Activated naive CD8-positive, alpha-beta T cell treated with anti-CD3 and anti-CD28 coated beads, Interleukin-2, amount 50 U/mL, for 24 hours (primary cell): ENCODE measurements around the gene BDKRB2.

ENCODE experiments used
- ATAC-seq: fragments of 150-1000 bp; cut with Tn5 transposase; one replicate; pipeline ENCODE4 v1.10.0; 2021
- DNase-seq: peaks from one replicate; pipeline ENCODE4 v3.0.0; 2021
- H3K27ac Mint-ChIP-seq: one replicate; pipeline ENCODE4 v1.8.0; 2021; ENCODE audit warnings: mild to moderate bottlenecking, mixed read lengths
- H3K27me3 Mint-ChIP-seq: one replicate; pipeline ENCODE4 v1.8.0; 2021; ENCODE audit warnings: mixed read lengths
- H3K36me3 Mint-ChIP-seq: one replicate; pipeline ENCODE4 v1.8.0; 2021; ENCODE audit warnings: low read depth, mixed read lengths
- H3K4me1 Mint-ChIP-seq: one replicate; pipeline ENCODE4 v1.8.0; 2021; ENCODE audit warnings: mixed read lengths
- H3K4me3 Mint-ChIP-seq: one replicate; pipeline ENCODE4 v1.8.0; 2021; ENCODE audit warnings: mild to moderate bottlenecking, moderate library complexity, mixed read lengths
- H3K9me3 Mint-ChIP-seq: one replicate; pipeline ENCODE4 v1.8.0; 2021; ENCODE audit warnings: mixed read lengths

The BDKRB2 gene

GRCh38 chr14:96167224-96168148, 37.2 kb upstream of the BDKRB2 start:
- Mint-ChIP-seq H3K27ac (no peak overlapping the region), H3K4me3 (no peak overlapping the region), H3K4me1 (no peaks in the 10 kb centered on the region), H3K9me3 (no peaks in the 10 kb centered on the region), H3K27me3 (peaks cover 6% of the 10 kb centered on the region), H3K36me3 (no peaks in the 10 kb centered on the region)
- no peak for DNase-seq
- ATAC-seq = no peak

- H3K36me3 Mint-ChIP-seq = no peaks in the 10 kb centered on the region
- H3K4me1 Mint-ChIP-seq = no peaks in the 10 kb centered on the region
- DNase-seq (no peak), ATAC-seq (no peak)
- peaks cover 6% of the 10 kb centered on the region for H3K27me3 Mint-ChIP-seq
- H3K4me3 Mint-ChIP-seq = no peak overlapping the region
- no peaks in the 10 kb centered on the region for H3K9me3 Mint-ChIP-seq
- no peak overlapping the region for H3K27ac Mint-ChIP-seq
Measured at GRCh38 chr14:96168581-96168980, 36.1 kb upstream of the BDKRB2 start.

GRCh38 chr14:96170961-96171592, 33.6 kb upstream of the BDKRB2 start:
- H3K4me3 Mint-ChIP-seq = no peak overlapping the region
- H3K27ac Mint-ChIP-seq = no peak overlapping the region
- H3K27me3 Mint-ChIP-seq = peaks cover 12% of the 10 kb centered on the region
- ATAC-seq (no peak), DNase-seq (no peak)
- no peaks in the 10 kb centered on the region for H3K4me1 Mint-ChIP-seq
- no peaks in the 10 kb centered on the region for H3K36me3 Mint-ChIP-seq
- no peaks in the 10 kb centered on the region for H3K9me3 Mint-ChIP-seq

DNA sequence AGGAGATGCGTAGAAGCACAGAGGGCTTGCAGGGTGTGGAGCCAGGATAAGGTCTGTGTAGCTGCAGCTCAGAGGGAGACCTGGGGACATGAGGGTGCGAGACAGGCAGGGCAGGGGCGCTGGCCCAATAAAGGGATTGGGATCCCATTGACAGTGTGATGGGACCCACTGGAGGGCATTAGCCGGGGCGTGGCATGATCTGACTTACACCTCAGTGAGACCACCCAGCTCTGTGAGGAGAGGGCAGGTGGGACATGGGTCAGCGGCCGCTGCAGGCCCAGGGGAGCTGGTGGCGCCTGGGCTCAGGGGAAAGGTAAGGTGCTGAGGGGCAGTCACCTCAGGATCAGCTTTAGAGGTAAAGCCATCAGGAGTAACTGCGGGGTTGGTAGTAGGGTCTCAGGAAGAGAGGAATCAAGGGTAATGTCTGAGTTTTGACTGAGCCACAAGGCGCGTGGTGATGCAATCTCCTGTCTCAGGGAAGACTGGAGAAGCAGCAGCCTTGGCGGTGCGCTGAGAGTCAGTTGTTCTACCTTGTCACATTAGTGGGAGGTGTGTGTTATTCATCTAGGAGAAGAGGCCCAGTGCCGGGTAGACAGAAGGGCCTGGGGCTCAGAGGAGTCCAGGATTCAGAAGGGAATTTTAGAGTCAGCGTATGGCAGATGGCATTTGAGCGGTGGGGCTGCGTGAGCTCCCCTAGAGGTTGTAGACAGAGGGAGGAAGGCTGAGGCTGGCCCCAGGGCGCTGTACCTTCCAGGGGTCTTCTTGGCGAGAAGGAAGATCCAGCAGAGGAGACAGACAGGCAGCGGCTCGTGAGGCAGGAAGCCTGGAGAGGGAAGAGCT, 30.8 kb upstream of the BDKRB2 start:
- DNase-seq (no peak), ATAC-seq (no peak)
- no peak overlapping the region for H3K4me3 Mint-ChIP-seq
- peaks cover 13% of the 10 kb centered on the region for H3K27me3 Mint-ChIP-seq
- H3K36me3 Mint-ChIP-seq = no peaks in the 10 kb centered on the region
- no peak overlapping the region for H3K27ac Mint-ChIP-seq
- no peaks in the 10 kb centered on the region for H3K9me3 Mint-ChIP-seq
- peaks cover 6% of the 10 kb centered on the region for H3K4me1 Mint-ChIP-seq

GRCh38 chr14:96176275-96176674, 28.4 kb upstream of the BDKRB2 start:
- no peak for ATAC-seq
- no peaks in the 10 kb centered on the region for H3K9me3 Mint-ChIP-seq
- H3K27me3 Mint-ChIP-seq = peaks cover 9% of the 10 kb centered on the region
- H3K36me3 Mint-ChIP-seq = no peaks in the 10 kb centered on the region
- H3K4me3 Mint-ChIP-seq = no peak overlapping the region
- DNase-seq = no peak
- H3K4me1 Mint-ChIP-seq = peaks cover 6% of the 10 kb centered on the region
- H3K27ac Mint-ChIP-seq = no peak overlapping the region

- Mint-ChIP-seq H3K4me3 (no peak overlapping the region), H3K36me3 (no peaks in the 10 kb centered on the region), H3K9me3 (no peaks in the 10 kb centered on the region), H3K27me3 (peaks cover 9% of the 10 kb centered on the region), H3K4me1 (peaks cover 6% of the 10 kb centered on the region), H3K27ac (no peak overlapping the region)
- ATAC-seq (no peak), DNase-seq (no peak)
Measured at GRCh38 chr14:96176811-96177211, 27.8 kb upstream of the BDKRB2 start.

GRCh38 chr14:96177766-96178375, 26.8 kb upstream of the BDKRB2 start:
- ATAC-seq (no peak), DNase-seq (peak; percentile 6)

DNA sequence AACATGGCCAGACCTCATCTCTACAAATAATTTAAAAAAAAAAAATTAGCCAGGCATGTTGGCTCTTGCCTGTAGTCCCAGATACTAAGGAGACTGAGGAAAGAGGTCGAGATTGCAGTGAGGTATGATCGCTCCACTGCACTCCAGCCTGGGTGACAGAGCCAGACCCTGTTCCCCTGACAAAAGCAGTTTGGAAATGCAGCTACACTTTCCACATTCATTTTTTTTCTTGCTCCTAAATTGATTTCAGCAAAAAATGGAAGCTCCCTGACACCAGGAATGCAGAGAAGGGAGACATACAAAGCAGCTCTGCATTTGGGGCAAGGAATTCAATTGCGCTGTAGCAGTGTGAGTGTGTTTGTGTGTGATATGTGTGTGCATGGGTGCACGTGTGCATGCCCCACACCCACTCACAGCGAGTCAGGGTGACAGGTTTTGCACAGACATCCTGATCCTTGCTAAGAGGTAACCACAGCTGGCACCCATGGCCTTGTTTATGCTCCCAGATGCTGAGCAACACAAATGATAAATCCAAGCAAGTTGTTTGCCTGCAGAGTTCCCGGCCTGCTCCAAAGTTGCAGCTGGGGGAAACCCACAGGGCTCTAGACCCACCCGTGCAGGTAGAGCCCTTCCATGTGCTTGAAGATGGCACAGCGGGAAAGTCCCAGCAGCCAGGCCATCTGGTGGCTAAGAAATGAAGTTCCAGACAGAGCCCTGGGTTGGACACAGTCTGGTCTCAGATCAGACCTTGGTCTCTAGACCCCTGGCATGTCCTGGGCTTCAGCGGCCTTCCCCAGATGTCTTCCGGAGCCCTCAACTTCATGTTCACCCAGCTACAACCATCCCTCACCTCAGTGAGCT, 25.9 kb upstream of the BDKRB2 start:
- Mint-ChIP-seq H3K9me3 (no peaks in the 10 kb centered on the region), H3K36me3 (no peaks in the 10 kb centered on the region), H3K27me3 (peaks cover 11% of the 10 kb centered on the region), H3K4me3 (no peak overlapping the region), H3K27ac (no peak overlapping the region), H3K4me1 (peaks cover 6% of the 10 kb centered on the region)
- DNase-seq (no peak), ATAC-seq (peak; percentile 30)

More at GRCh38 chr14:96177766-96178375, 26.8 kb upstream of the BDKRB2 start:
- Mint-ChIP-seq H3K36me3 (no peaks in the 10 kb centered on the region), H3K27me3 (peaks cover 10% of the 10 kb centered on the region), H3K4me1 (peaks cover 6% of the 10 kb centered on the region), H3K4me3 (no peak overlapping the region), H3K9me3 (no peaks in the 10 kb centered on the region), H3K27ac (no peak overlapping the region)

DNA sequence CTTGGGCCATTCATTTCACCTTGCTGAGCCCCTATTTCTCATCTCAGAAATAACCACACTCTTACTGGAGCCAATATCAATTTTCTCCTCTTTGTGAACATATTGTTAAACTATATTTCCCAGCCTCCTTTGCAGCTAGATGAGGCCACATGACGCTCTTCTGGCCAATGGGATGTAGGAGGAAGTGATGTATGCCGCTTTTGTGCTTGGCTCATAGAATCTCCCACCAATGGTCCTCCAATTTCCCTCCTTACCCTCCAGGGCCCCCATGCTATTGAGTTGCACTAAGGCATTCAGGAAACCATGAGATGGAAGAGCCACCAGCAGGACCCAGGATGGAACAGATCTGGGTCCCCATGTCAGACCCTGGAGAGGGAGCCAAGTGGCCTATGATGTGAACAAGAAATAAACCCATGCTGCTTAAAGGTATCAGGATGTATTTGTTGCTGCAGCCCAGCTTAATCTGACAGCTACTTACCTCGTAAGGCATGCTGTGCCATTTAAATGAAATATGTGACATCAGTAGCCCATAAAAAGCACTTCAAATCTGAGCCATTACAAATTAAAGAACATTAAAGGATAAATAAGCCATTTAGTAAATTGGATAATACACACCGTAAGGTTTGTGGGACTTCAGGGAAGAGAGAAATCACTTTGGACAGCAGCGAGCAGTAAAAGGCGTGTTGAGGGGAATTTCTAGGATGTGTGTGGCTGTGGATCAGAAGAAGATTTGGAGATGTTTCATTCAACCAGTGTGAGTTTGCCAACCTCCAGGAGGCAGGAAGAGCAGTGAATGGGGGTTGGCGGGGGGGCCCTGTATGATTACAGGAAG, 24.4 kb upstream of the BDKRB2 start:
- no peak overlapping the region for H3K27ac Mint-ChIP-seq
- H3K9me3 Mint-ChIP-seq = no peaks in the 10 kb centered on the region
- H3K36me3 Mint-ChIP-seq = no peaks in the 10 kb centered on the region
- H3K27me3 Mint-ChIP-seq = peaks cover 5% of the 10 kb centered on the region
- H3K4me1 Mint-ChIP-seq = peaks cover 6% of the 10 kb centered on the region
- H3K4me3 Mint-ChIP-seq = no peak overlapping the region
- DNase-seq (no peak), ATAC-seq (no peak)

GRCh38 chr14:96181186-96182056, 23.2 kb upstream of the BDKRB2 start:
- Mint-ChIP-seq H3K9me3 (no peaks in the 10 kb centered on the region), H3K4me3 (no peak overlapping the region), H3K4me1 (peaks cover 6% of the 10 kb centered on the region), H3K27me3 (peaks cover 5% of the 10 kb centered on the region), H3K36me3 (no peaks in the 10 kb centered on the region), H3K27ac (no peak overlapping the region)
- DNase-seq = no peak
- no peak for ATAC-seq

DNA sequence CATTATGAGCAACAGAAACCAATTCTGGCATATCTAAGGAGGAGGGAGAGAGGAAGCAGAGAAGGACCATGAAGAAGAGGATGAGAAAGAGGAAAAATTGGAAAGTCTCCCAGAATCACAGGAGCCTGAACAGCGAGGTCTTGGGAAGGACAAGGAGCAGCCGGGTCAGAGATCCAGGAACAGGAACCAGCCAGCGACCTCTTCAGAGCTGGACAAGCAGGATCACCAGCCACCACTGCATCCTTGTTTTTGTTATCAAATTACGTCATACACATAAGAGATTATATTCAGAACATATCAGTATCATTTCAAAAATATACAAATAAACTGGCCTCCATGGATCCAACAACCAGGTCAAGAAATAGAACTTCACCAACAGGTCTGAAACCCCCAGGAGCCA, 22.1 kb upstream of the BDKRB2 start:
- H3K36me3 Mint-ChIP-seq = no peaks in the 10 kb centered on the region
- H3K27ac Mint-ChIP-seq = no peak overlapping the region
- H3K4me1 Mint-ChIP-seq = peaks cover 5% of the 10 kb centered on the region
- peaks cover 1% of the 10 kb centered on the region for H3K27me3 Mint-ChIP-seq
- ATAC-seq = no peak
- DNase-seq = no peak
- H3K4me3 Mint-ChIP-seq = no peak overlapping the region
- no peaks in the 10 kb centered on the region for H3K9me3 Mint-ChIP-seq

GRCh38 chr14:96184737-96185136, 19.9 kb upstream of the BDKRB2 start:
- DNase-seq = no peak

More at GRCh38 chr14:96184737-96185136, 19.9 kb upstream of the BDKRB2 start:
- Mint-ChIP-seq H3K9me3 (no peaks in the 10 kb centered on the region), H3K27me3 (peaks cover 8% of the 10 kb centered on the region), H3K4me1 (peaks cover 8% of the 10 kb centered on the region), H3K36me3 (no peaks in the 10 kb centered on the region), H3K4me3 (no peak overlapping the region), H3K27ac (no peak overlapping the region)
- no peak for ATAC-seq
